IMR-90 (cell line): ENCODE measurements around the gene FAM114A2. TPM values are rescaled to one million over a fixed set of nuclear protein-coding genes. Genes with fewer than 3 reads are reported as not detected.

Experiments
- ATAC-seq: fragments of 200-7000 bp; cut with Tn5 transposase; 2 replicates; pipeline ENCODE4 v1.9.1; 2020; ENCODE audit warnings: low read depth, mild to moderate bottlenecking, moderate library complexity
- BruUV-seq: library from RNA; stranded (reverse); fragments of 400-500 nt; replicated peaks from 2 replicates; lab custom pipeline; 2021; lab: Mats Ljungman, UMichigan
- CTCF ChIA-PET: fragments of 300-600 bp; formaldehyde crosslinking; extraction: SDS; loops from one replicate; lab custom pipeline; 2021; ENCODE audit warnings: antibody characterized with exemption; lab: Yijun Ruan, JAX
- POLR2A ChIA-PET: fragments of 300-600 bp; sonication (Branson Sonifier 250); formaldehyde crosslinking; loops from one replicate; lab custom pipeline; 2022; ENCODE audit warnings: antibody characterized with exemption; ENCODE audit not compliant: unreplicated experiment; lab: Charles Lee
- DNase-seq: peaks from one replicate; pipeline ENCODE4 v3.0.0; 2013
- H2AFZ ChIP-seq: replicated peaks from 2 replicates; pipeline ENCODE3; 2013; ENCODE audit warnings: low read length, mild to moderate bottlenecking; ENCODE audit not compliant: poor library complexity
- H2AK5ac ChIP-seq: 2 replicates; pipeline ENCODE4 v1.6.1; 2013; ENCODE audit warnings: low read depth, low read length, inconsistent platforms
- H2AK9ac ChIP-seq: replicated peaks from 2 replicates; pipeline ENCODE3; 2013; ENCODE audit warnings: mild to moderate bottlenecking, low read depth, low read length, moderate library complexity; ENCODE audit not compliant: poor library complexity
- H2BK120ac ChIP-seq: 2 replicates; pipeline ENCODE4 v1.6.1; 2013; ENCODE audit warnings: low read depth, low read length, inconsistent platforms
- H2BK15ac ChIP-seq: 3 replicates; pipeline ENCODE4 v1.6.1; 2013; ENCODE audit warnings: low read depth, low read length, inconsistent platforms
- H2BK20ac ChIP-seq: 2 replicates; pipeline ENCODE4 v1.6.1; 2013; ENCODE audit warnings: low read depth, mild to moderate bottlenecking, inconsistent platforms, low read length, moderate library complexity
- H2BK5ac ChIP-seq: 2 replicates; pipeline ENCODE4 v1.6.1; 2013; ENCODE audit warnings: mild to moderate bottlenecking, low read depth, low read length, inconsistent platforms; ENCODE audit not compliant: poor library complexity, severe bottlenecking
- H3K14ac ChIP-seq: replicated peaks from 2 replicates; pipeline ENCODE4 v1.6.1; 2013; ENCODE audit warnings: low read depth, low read length, inconsistent platforms
- H3K18ac ChIP-seq: 2 replicates; pipeline ENCODE4 v1.6.1; 2013; ENCODE audit warnings: low read depth, low read length, control low read depth
- H3K23ac ChIP-seq: 2 replicates; pipeline ENCODE4 v1.6.1; 2013; ENCODE audit warnings: low read depth, low read length, inconsistent platforms
- H3K27ac ChIP-seq: 2 replicates; pipeline ENCODE4 v1.5.1; 2013; ENCODE audit warnings: mild to moderate bottlenecking, control low read depth, low read length; ENCODE audit not compliant: insufficient read depth
- H3K27me3 ChIP-seq: 2 replicates; pipeline ENCODE4 v1.6.1; 2013; ENCODE audit warnings: low read length; ENCODE audit not compliant: control insufficient read depth, insufficient read depth
- H3K36me3 ChIP-seq: 2 replicates; pipeline ENCODE4 v1.6.1; 2013; ENCODE audit warnings: low read length, mixed read lengths; ENCODE audit not compliant: control insufficient read depth, insufficient read depth
- H3K4ac ChIP-seq: 2 replicates; pipeline ENCODE4 v1.6.1; 2013; ENCODE audit warnings: low read depth, low read length, inconsistent platforms
- H3K4me1 ChIP-seq: 2 replicates; pipeline ENCODE4 v1.6.1; 2013; ENCODE audit warnings: low read length, mixed read lengths; ENCODE audit not compliant: control insufficient read depth, insufficient read depth
- H3K4me2 ChIP-seq: 2 replicates; pipeline ENCODE4 v1.6.1; 2013; ENCODE audit warnings: low read depth, mild to moderate bottlenecking, control low read depth, low read length, moderate library complexity
- H3K4me3 ChIP-seq: 2 replicates; pipeline ENCODE4 v1.5.1; 2013; ENCODE audit warnings: low read depth, mild to moderate bottlenecking, control low read depth, low read length, moderate library complexity; ENCODE audit not compliant: insufficient read depth
- H3K56ac ChIP-seq: 2 replicates; pipeline ENCODE4 v1.6.1; 2013; ENCODE audit warnings: low read length, inconsistent platforms; ENCODE audit not compliant: insufficient read depth; ENCODE audit errors: extremely low read depth
- H3K79me1 ChIP-seq, 2 experiments: 2 replicates each; pipeline ENCODE4 v1.6.1; 2013; ENCODE audit warnings: low read length in 2 of 2, inconsistent platforms in 1 of 2, low read depth in 1 of 2
- H3K9ac ChIP-seq: 2 replicates; pipeline ENCODE4 v1.6.1; 2013; ENCODE audit warnings: low read depth, low read length, control low read depth
- H3K9me1 ChIP-seq: 2 replicates; pipeline ENCODE4 v1.6.1; 2013; ENCODE audit warnings: low read length, inconsistent platforms; ENCODE audit not compliant: insufficient read depth
- H3K9me3 ChIP-seq: 2 replicates; pipeline ENCODE4 v1.6.1; 2013; ENCODE audit warnings: low read length; ENCODE audit not compliant: control insufficient read depth, insufficient read depth
- H4K20me1 ChIP-seq: 2 replicates; pipeline ENCODE4 v1.6.1; 2013; ENCODE audit warnings: low read length, inconsistent platforms; ENCODE audit not compliant: insufficient read depth
- H4K5ac ChIP-seq: 2 replicates; pipeline ENCODE4 v1.6.1; 2013; ENCODE audit warnings: mild to moderate bottlenecking, low read depth, low read length, control low read depth
- H4K8ac ChIP-seq, 2 experiments: 2 replicates each; pipeline ENCODE4 v1.6.1; 2013; ENCODE audit warnings: low read depth in 2 of 2, low read length in 2 of 2, control low read depth in 1 of 2, inconsistent platforms in 1 of 2
- H4K91ac ChIP-seq: 2 replicates; pipeline ENCODE4 v1.6.1; 2013; ENCODE audit warnings: low read depth, low read length, inconsistent platforms; ENCODE audit not compliant: insufficient read depth
- BHLHE40 ChIP-seq: fragments of 150-350 bp; IDR thresholded peaks from 2 replicates; pipeline ENCODE4 v1.6.1; 2016; ENCODE audit warnings: mild to moderate bottlenecking, low read depth, low read length
- CHD1 ChIP-seq: IDR thresholded peaks from 2 replicates; pipeline ENCODE4 v1.6.1; 2012; ENCODE audit warnings: low read depth, low read length, improper control_type of control experiment
- CTCF ChIP-seq: conservative IDR thresholded peaks from 2 replicates; pipeline ENCODE4 v1.5.1; 2012; ENCODE audit warnings: mild to moderate bottlenecking, low read depth, low read length, improper control_type of control experiment
- POLR2A ChIP-seq: IDR thresholded peaks from 2 replicates; pipeline ENCODE4 v1.6.1; 2012; ENCODE audit warnings: mild to moderate bottlenecking, low read depth, low read length
- RAD21 ChIP-seq: IDR thresholded peaks from 2 replicates; pipeline ENCODE4 v1.6.1; 2012; ENCODE audit warnings: low read length, improper control_type of control experiment
- SMC3 ChIP-seq: fragments of 150-350 bp; IDR thresholded peaks from 2 replicates; pipeline ENCODE4 v1.6.1; 2016; ENCODE audit warnings: low read depth, mild to moderate bottlenecking, antibody characterized with exemption, low read length, moderate library complexity
- WGBS, 2 experiments: methylation state at CpG; one replicate each; pipeline versions ENCODE4 v1.1.5 to v1.1.7; 2013; ENCODE audit warnings: missing lambda C conversion rate in 2 of 2; ENCODE audit not compliant: insufficient read length in 1 of 2; ENCODE audit errors: extremely low coverage in 2 of 2; 5-methylcytosine and 5-hydroxymethylcytosine counted together
- dilution Hi-C: fragments of 300-500 bp; cut with HindIII; formaldehyde crosslinking; loops from one replicate; pipeline ENCODE4 v1.14.3; 2018; ENCODE audit warnings: low sequenced_read_pairs; ENCODE audit not compliant: unreplicated experiment
- in situ Hi-C: fragments of 300-500 bp; cut with MboI; formaldehyde crosslinking; loops from 3 replicates; pipeline ENCODE4 v1.14.3; 2019; ENCODE audit warnings: low sequenced_read_pairs, inconsistent platforms, mixed read lengths
- intact Hi-C: fragments of 100-400 bp; cut with micrococcal nuclease; formaldehyde crosslinking; loops from 2 replicates; pipeline ENCODE4 v1.10.0; 2022
- polyA plus RNA-seq, 3 experiments: library from polyadenylated mRNA; depleted of rRNA; stranded (reverse); fragments of >200 nt; gene quantifications; 2 replicates each; pipeline ENCODE4 v1.2.3, GENCODE V29; 2012; ENCODE audit warnings: low replicate concordance in 1 of 3
- total RNA-seq: library from RNA; depleted of rRNA; stranded (reverse); fragments of >200 nt; gene quantifications from 2 replicates; pipeline ENCODE4 v1.2.3, GENCODE V29; 2012

Gene FAM114A2
- total and polyA plus RNA-seq, 2 of the 4 experiments (the other 2 are of a cell fraction): 13.2 to 41.2 TPM

GRCh38 chr5:154072414-154073171, 33.9 kb upstream of the FAM114A2 start:
- WGBS, 2 experiments: no CpG with 5 or more reads among the region's 18 CpGs
- POLR2A ChIA-PET: no interaction called here
- no peaks in the 10 kb centered on the region; the same call in none of the 2 replicates for H3K27me3 ChIP-seq
- peak; percentile 64 for DNase-seq
- intact Hi-C loops: loop anchor here (1.0 to 5.0 kb wide), 6 partner anchors 108 to 568 kb away; no protein-coding TSS in a partner anchor
- no peak overlapping the region for H2BK5ac ChIP-seq
- peak; percentile 91 for TF ChIP-seq SMC3
- peak; percentile 99 for TF ChIP-seq RAD21
- no peak for TF ChIP-seq BHLHE40
- TF ChIP-seq CTCF: peak; percentile 97
- peak; percentile 39; the same call in 1 of the 2 replicates for TF ChIP-seq POLR2A
- no peak for TF ChIP-seq CHD1
- in situ Hi-C loops: loop anchor here (5.0 to 10.0 kb wide), 3 partner anchors 115 to 542 kb away; no protein-coding TSS in a partner anchor
- peak; percentile 99 for ATAC-seq
- H2BK20ac ChIP-seq: no peak overlapping the region
- H3K4me2 ChIP-seq: peak overlapping the region; percentile 79
- no peak overlapping the region for H4K5ac ChIP-seq
- H2AK5ac ChIP-seq: no peak overlapping the region
- H3K4ac ChIP-seq: no peak overlapping the region
- dilution Hi-C loops: no loop called here
- no peak overlapping the region for H3K14ac ChIP-seq
- H3K79me1 ChIP-seq: no peaks in the 10 kb centered on the region
- no peak overlapping the region for H3K18ac ChIP-seq
- H4K20me1 ChIP-seq: no peaks in the 10 kb centered on the region
- H3K4me3 ChIP-seq: no peak overlapping the region
- H4K91ac ChIP-seq: no peak overlapping the region
- H3K56ac ChIP-seq: no peak overlapping the region
- H2AK9ac ChIP-seq: no peak overlapping the region
- peak overlapping the region; percentile 78 for H2AFZ ChIP-seq
- CTCF ChIA-PET: interaction anchor here (0.5 to 1.7 kb wide), 26 partner anchors 9 to 600 kb away, joined by 3 to 21 read pairs (median 3); no protein-coding TSS in a partner anchor
- no peaks in the 10 kb centered on the region; the same call in 1 of the 2 replicates for H3K9me1 ChIP-seq
- H2BK15ac ChIP-seq: no peak overlapping the region
- H3K27ac ChIP-seq: no peak overlapping the region
- H3K23ac ChIP-seq: no peak overlapping the region
- no peak overlapping the region for H3K9ac ChIP-seq
- no TSS peak for BruUV-seq
- H4K8ac ChIP-seq: no peak overlapping the region
- H3K9me3 ChIP-seq: no peaks in the 10 kb centered on the region
- H3K36me3 ChIP-seq: no peaks in the 10 kb centered on the region
- H2BK120ac ChIP-seq: no peak overlapping the region
- H3K4me1 ChIP-seq: no peaks in the 10 kb centered on the region
